ENCODE data around the gene HTR3B. TPM values are rescaled to one million over a fixed set of nuclear protein-coding genes. Genes with fewer than 3 reads are reported as not detected.

Gene HTR3B
- total RNA-seq, 1 donor from 2014 or later = not detected

- DNase-seq = peak; percentile 32
- H3K4me1 Mint-ChIP-seq (ENCODE audit: low read depth, unreplicated experiment) = peaks cover 12% of the 10 kb centered on the region
- no peaks in the 10 kb centered on the region for H3K36me3 Mint-ChIP-seq (ENCODE audit: unreplicated experiment)
Observed at GRCh38 chr11:113956986-113957385, 52.4 kb downstream of the HTR3B start.

GRCh38 chr11:113960702-113961330 is 56.2 kb downstream of the HTR3B start:
- no peak for DNase-seq
- no peak overlapping the region for H3K27ac Mint-ChIP-seq (ENCODE audit: unreplicated experiment)
- peaks cover 9% of the 10 kb centered on the region for H3K4me1 Mint-ChIP-seq (ENCODE audit: low read depth, unreplicated experiment)
- no peak overlapping the region for H3K4me3 Mint-ChIP-seq (ENCODE audit: unreplicated experiment)
- no peaks in the 10 kb centered on the region for H3K36me3 Mint-ChIP-seq (ENCODE audit: unreplicated experiment)
- no peak for TF ChIP-seq CTCF (IDR thresholded peaks at IDR 0.05; ENCODE audit: partially characterized antibody, unreplicated experiment)
- H3K9me3 Mint-ChIP-seq (ENCODE audit: unreplicated experiment) = no peaks in the 10 kb centered on the region
- H3K27me3 Mint-ChIP-seq (ENCODE audit: unreplicated experiment) = peaks cover 3% of the 10 kb centered on the region

More at GRCh38 chr11:113956986-113957385, 52.4 kb downstream of the HTR3B start:
- TF ChIP-seq CTCF (IDR thresholded peaks at IDR 0.05; ENCODE audit: partially characterized antibody, unreplicated experiment) = no peak
- peaks cover 2% of the 10 kb centered on the region for H3K9me3 Mint-ChIP-seq (ENCODE audit: unreplicated experiment)
- H3K27me3 Mint-ChIP-seq (ENCODE audit: unreplicated experiment) = no peaks in the 10 kb centered on the region
- no peak overlapping the region for H3K4me3 Mint-ChIP-seq (ENCODE audit: unreplicated experiment)
- H3K27ac Mint-ChIP-seq (ENCODE audit: unreplicated experiment) = peak overlapping the region; percentile 12

- Mint-ChIP-seq H3K27me3 (ENCODE audit: unreplicated experiment) (peaks cover 5% of the 10 kb centered on the region), H3K4me3 (ENCODE audit: unreplicated experiment) (no peak overlapping the region), H3K27ac (ENCODE audit: unreplicated experiment) (no peak overlapping the region), H3K36me3 (ENCODE audit: unreplicated experiment) (no peaks in the 10 kb centered on the region), H3K4me1 (ENCODE audit: low read depth, unreplicated experiment) (peaks cover 10% of the 10 kb centered on the region), H3K9me3 (ENCODE audit: unreplicated experiment) (no peaks in the 10 kb centered on the region)
- no peak for DNase-seq
- TF ChIP-seq CTCF (IDR thresholded peaks at IDR 0.05; ENCODE audit: partially characterized antibody, unreplicated experiment) = no peak
Observed at GRCh38 chr11:113967361-113967760, 62.8 kb downstream of the HTR3B start.

- no peak for DNase-seq
- Mint-ChIP-seq H3K9me3 (ENCODE audit: unreplicated experiment) (no peaks in the 10 kb centered on the region), H3K4me1 (ENCODE audit: low read depth, unreplicated experiment) (peaks cover 25% of the 10 kb centered on the region), H3K36me3 (ENCODE audit: unreplicated experiment) (no peaks in the 10 kb centered on the region), H3K4me3 (ENCODE audit: unreplicated experiment) (peak overlapping the region; percentile 30), H3K27ac (ENCODE audit: unreplicated experiment) (peak overlapping the region; percentile 71), H3K27me3 (ENCODE audit: unreplicated experiment) (peaks cover 2% of the 10 kb centered on the region)
- no peak for TF ChIP-seq CTCF (IDR thresholded peaks at IDR 0.05; ENCODE audit: partially characterized antibody, unreplicated experiment)
Observed at GRCh38 chr11:113971506-113972195, 67.1 kb downstream of the HTR3B start.

Data from glutamatergic neuron (in vitro differentiated cells).